WERI-Rb-1 (cell line): ENCODE results near the gene ELOA.

Experiments
- DNase-seq: peaks from one replicate; pipeline ENCODE4 v3.0.0-alpha.2; 2020
- H3K27ac ChIP-seq: fragments of 250-450 bp; sonication (Bioruptor Pico); 2 replicates; pipeline ENCODE4 v1.5.1; 2020; ENCODE audit warnings: mild to moderate bottlenecking, moderate library complexity
- H3K27me3 ChIP-seq: fragments of 250-450 bp; sonication (Bioruptor Pico); 2 replicates; pipeline ENCODE4 v1.5.1; 2021; ENCODE audit warnings: mild to moderate bottlenecking, low read depth, moderate library complexity; ENCODE audit not compliant: insufficient read depth, severe bottlenecking
- H3K36me3 ChIP-seq: fragments of 250-450 bp; sonication (Bioruptor Pico); 2 replicates; pipeline ENCODE4 v1.5.1; 2020; ENCODE audit warnings: mild to moderate bottlenecking, moderate library complexity
- H3K4me3 ChIP-seq: 2 replicates; pipeline ENCODE4 v1.5.1; 2011; ENCODE audit warnings: low read depth, mild to moderate bottlenecking, control low read depth, low read length
- H3K9me3 ChIP-seq: fragments of 250-450 bp; sonication (Bioruptor Pico); 2 replicates; pipeline ENCODE4 v1.5.1; 2021; ENCODE audit warnings: mild to moderate bottlenecking, moderate library complexity; ENCODE audit not compliant: severe bottlenecking
- CTCF ChIP-seq: IDR thresholded peaks from 2 replicates; pipeline ENCODE4 v1.5.1; 2011; ENCODE audit warnings: low read depth, mild to moderate bottlenecking, control low read depth, inconsistent platforms, low read length

The ELOA gene

GRCh38 chr1:23795676-23796465 lies 52.6 kb downstream of the ELOA start:
- Histone ChIP-seq H3K36me3 (peaks cover 41% of the 10 kb centered on the region), H3K4me3 (no peak overlapping the region), H3K27me3 (no peaks in the 10 kb centered on the region), H3K9me3 (no peaks in the 10 kb centered on the region), H3K27ac (no peak overlapping the region)
- no peak for DNase-seq
- TF ChIP-seq CTCF, result no peak

GRCh38 chr1:23796466-23797271 lies 53.4 kb downstream of the ELOA start:
- TF ChIP-seq CTCF, result 0 out of 2 replicates have a peak, but pooled peaks have one; percentile 16

GRCh38 chr1:23797478-23798448 lies 54.5 kb downstream of the ELOA start:
- Histone ChIP-seq H3K27ac (no peak overlapping the region), H3K27me3 (no peaks in the 10 kb centered on the region), H3K9me3 (no peaks in the 10 kb centered on the region), H3K4me3 (no peak overlapping the region), H3K36me3 (peaks cover 41% of the 10 kb centered on the region)
- DNase-seq, result no peak
- TF ChIP-seq CTCF, result no peak

More at GRCh38 chr1:23796466-23797271, 53.4 kb downstream of the ELOA start:
- no peak overlapping the region for H3K4me3 ChIP-seq
- H3K36me3 ChIP-seq, result peaks cover 41% of the 10 kb centered on the region
- no peak overlapping the region for H3K27ac ChIP-seq
- H3K27me3 ChIP-seq, result no peaks in the 10 kb centered on the region
- DNase-seq, result no peak
- H3K9me3 ChIP-seq, result no peaks in the 10 kb centered on the region

GRCh38 chr1:23798662-23799142 lies 55.4 kb downstream of the ELOA start:
- Histone ChIP-seq H3K27me3 (no peaks in the 10 kb centered on the region), H3K27ac (no peak overlapping the region), H3K36me3 (peaks cover 32% of the 10 kb centered on the region), H3K9me3 (no peaks in the 10 kb centered on the region), H3K4me3 (no peak overlapping the region)
- no peak for DNase-seq
- TF ChIP-seq CTCF, result no peak

GRCh38 chr1:23799255-23799569 lies 55.9 kb downstream of the ELOA start:
- no peaks in the 10 kb centered on the region for H3K27me3 ChIP-seq
- H3K27ac ChIP-seq, result no peak overlapping the region

More at GRCh38 chr1:23799255-23799569, 55.9 kb downstream of the ELOA start:
- Histone ChIP-seq H3K4me3 (no peak overlapping the region), H3K36me3 (peaks cover 31% of the 10 kb centered on the region), H3K9me3 (no peaks in the 10 kb centered on the region)
- no peak for TF ChIP-seq CTCF
- DNase-seq, result no peak
